Thoracic aorta (tissue), 2 donors: ENCODE results near the gene GLUL. TPM values are rescaled to one million over a fixed set of nuclear protein-coding genes. Genes with fewer than 3 reads are reported as not detected.
"Not testable (repeated sequence)": the region's sequence is repeated elsewhere in the genome, so short reads cannot be mapped to it uniquely, and the experiment has no call there.

Source experiments
- ATAC-seq: fragments of 150-250 bp; one replicate; pipeline ENCODE4 v1.8.0; 2017; ENCODE audit warnings: low read depth; ENCODE audit not compliant: insufficient number of reproducible peaks, low FRiP score
- DNase-seq: peaks from one replicate; pipeline ENCODE4 v3.0.0-alpha.2; 2020; ENCODE audit warnings: low spot score
- H3K27ac ChIP-seq, 2 donors: fragments of 200-600 bp; sonication (generic); 1 replicate in 1 of 2; 2 replicates in 1 of 2; pipeline ENCODE4 v1.5.1; 2016; ENCODE audit warnings: mild to moderate bottlenecking in 2 of 2, moderate library complexity in 2 of 2
- H3K27me3 ChIP-seq: fragments of 200-600 bp; sonication (generic); replicated peaks from 2 replicates; pipeline ENCODE4 v1.6.0; 2016; ENCODE audit warnings: mild to moderate bottlenecking; ENCODE audit not compliant: insufficient read depth
- H3K36me3 ChIP-seq: fragments of 200-600 bp; sonication (generic); one replicate; pipeline ENCODE4 v1.5.1; 2016
- H3K4me1 ChIP-seq, 2 donors: fragments of 200-600 bp; sonication (generic); 1 replicate in 1 of 2; 2 replicates in 1 of 2; pipeline versions ENCODE4 v1.5.1 to v1.6.0; 2016; ENCODE audit warnings: low read depth in 2 of 2, mild to moderate bottlenecking in 1 of 2; ENCODE audit not compliant: control insufficient read depth in 1 of 2
- H3K4me3 ChIP-seq: fragments of 200-600 bp; sonication (generic); 2 replicates; pipeline ENCODE4 v1.5.1; 2016; ENCODE audit warnings: mild to moderate bottlenecking
- H3K9me3 ChIP-seq: fragments of 200-600 bp; sonication (generic); 2 replicates; pipeline ENCODE4 v1.5.1; 2016
- CTCF ChIP-seq: fragments of 200-600 bp; sonication (generic); IDR thresholded peaks from one replicate; pipeline ENCODE4 v1.5.1; 2019; ENCODE audit warnings: antibody characterized with exemption
- total RNA-seq, 2 donors: library from RNA; depleted of rRNA; stranded (reverse); fragments of >200 nt; gene quantifications; one replicate each; pipeline versions ENCODE4 v1.1.0 to v1.2.3, GENCODE V29; 2016

Gene GLUL
- total RNA-seq, 2 donors from 2014 or later, result 705 to 998 TPM

GRCh38 chr1:182335771-182336566 is 55.6 kb downstream of the GLUL start:
- no peak for DNase-seq
- Histone ChIP-seq H3K4me3 (no peak overlapping the region), H3K27me3 (no peaks in the 10 kb centered on the region), H3K9me3 (no peaks in the 10 kb centered on the region), H3K36me3 (no peaks in the 10 kb centered on the region), H3K4me1 (no peaks in the 10 kb centered on the region), H3K27ac (no peak overlapping the region)
- TF ChIP-seq CTCF, result no peak
- no peak for ATAC-seq

- H3K27ac ChIP-seq, H3K27me3 ChIP-seq, DNase-seq, H3K4me3 ChIP-seq, ATAC-seq, H3K4me1 ChIP-seq, H3K36me3 ChIP-seq, H3K9me3 ChIP-seq: not testable (repeated sequence)
Measured at GRCh38 chr1:182333071-182333571, 58.5 kb downstream of the GLUL start.

- DNase-seq (no peak), ATAC-seq (no peak)
- no peaks in the 10 kb centered on the region for H3K27me3 ChIP-seq
- H3K9me3 ChIP-seq, result no peaks in the 10 kb centered on the region
- no peaks in the 10 kb centered on the region for H3K36me3 ChIP-seq
- H3K27ac ChIP-seq, result no peak overlapping the region
- H3K4me3 ChIP-seq, result no peak overlapping the region
- H3K4me1 ChIP-seq, result no peaks in the 10 kb centered on the region
- no peak for TF ChIP-seq CTCF
Measured at GRCh38 chr1:182332261-182333060, 59.1 kb downstream of the GLUL start.

Other genes starting within 250 kb of the GLUL start
- not detected for gene TEDDM1, start 8.9 kb upstream of the GLUL start, total RNA-seq
- not detected for gene RGSL1, start 58.4 kb upstream of the GLUL start, total RNA-seq
- gene RNASEL, start 197.5 kb upstream of the GLUL start, total RNA-seq, result 10 to 100 TPM in 1 of 2 donors, 1 to 10 TPM in 1; 5.9 to 11.2 TPM
- gene RGS16, start 212.6 kb upstream of the GLUL start, total RNA-seq, result 10 to 100 TPM in 1 of 2 donors, 1 to 10 TPM in 1; 8.8 to 15.2 TPM